ENCODE measurements around the gene ATAT1. TPM values are rescaled to one million over a fixed set of nuclear protein-coding genes. Genes with fewer than 3 reads are reported as not detected.

The ATAT1 gene
- total and polyA plus RNA-seq, 2 of the 13 experiments (the other 11 are each of a cell fraction or from before 2014, with no cell fraction given): 9.2 to 23.6 TPM

DNA sequence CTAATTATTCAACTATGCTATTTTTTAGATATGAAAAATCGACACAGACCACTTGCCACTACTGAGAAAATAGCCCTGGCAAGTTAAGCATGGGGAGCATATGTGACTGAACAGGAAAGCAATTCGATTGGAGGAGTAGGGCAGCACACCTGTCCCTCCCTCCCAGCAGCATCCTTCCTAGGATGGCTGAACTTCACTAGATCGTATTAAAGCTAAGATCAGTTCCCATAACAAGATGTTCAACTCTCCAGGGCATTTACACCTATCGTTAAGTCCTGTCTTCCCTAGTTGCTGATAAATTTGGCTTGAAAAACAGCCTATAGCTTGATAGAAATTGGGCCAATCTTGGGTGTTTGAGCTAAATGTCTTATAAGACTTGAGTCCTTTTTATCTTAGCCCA, 16.6 kb upstream of the ATAT1 start:
- POLR2A ChIA-PET: interaction anchor here (0.8 to 1.5 kb wide), 4 partner anchors 9 to 39 kb away, joined by 3 to 14 read pairs (median 6); partner anchors contain the start of gene ABCF1
- H3K9ac ChIP-seq (ENCODE audit: insufficient read depth, low read depth, low read length): no peak overlapping the region
- no peak overlapping the region for H2AFZ ChIP-seq (ENCODE audit: low read length)
- WGBS (ENCODE audit: low lambda C conversion rate): 94% methylated on average over 4 of the region's 4 CpGs
- DNase-seq (ENCODE audit: low spot score): no peak
- H3K27me3 ChIP-seq (ENCODE audit: control insufficient read depth in 1 of 2, insufficient read depth in 2 of 2, low read length in 2 of 2): no peaks in the 10 kb centered on the region
- H3K4me3 ChIP-seq (replicated peaks in 1 of 3; ENCODE audit: insufficient read depth in 1 of 3, low read depth in 2 of 3, low read length in 3 of 3): no peak overlapping the region
- H3K36me3 ChIP-seq (replicated peaks in 1 of 2; ENCODE audit: control insufficient read depth in 1 of 2, insufficient read depth in 2 of 2, low read length in 2 of 2): peaks cover 23 to 38% of the 10 kb centered on the region in 2 experiments
- no peak for ATAC-seq
- no peak for FAIRE-seq
- peaks cover 4% of the 10 kb centered on the region for H3K79me2 ChIP-seq (ENCODE audit: insufficient read depth, low read length)
- H3K4me1 ChIP-seq (ENCODE audit: insufficient read depth, low read length): peaks cover 22% of the 10 kb centered on the region
- in situ Hi-C loops (cut with HindIII; ENCODE audit: extremely low pct_ligation_motif_present, low pct_unique_long_range_greater_than_20kb): no loop called here
- H3K27ac ChIP-seq (ENCODE audit: extremely low read length, insufficient read depth, low read length): no peak overlapping the region
- intact Hi-C loops (cut with micrococcal nuclease; ENCODE audit: unreplicated experiment): no loop called here
- BruUV-seq (replicated peaks): no TSS peak
- no peak overlapping the region for H3K4me2 ChIP-seq (ENCODE audit: low read depth, low read length)
- CTCF ChIA-PET (ENCODE audit: low intra/inter-chr PET ratio, low total read pairs): no interaction called here
- peaks cover 5% of the 10 kb centered on the region for H4K20me1 ChIP-seq (ENCODE audit: insufficient read depth, low read length)
- no peaks in the 10 kb centered on the region for H3K9me3 ChIP-seq (ENCODE audit: low read length)
- TF ChIP-seq ZNF207 (IDR thresholded peaks at IDR 0.05; ENCODE audit: borderline replicate concordance) (no peak), ZNF572 (CRISPR knock-in tag; IDR thresholded peaks at IDR 0.05) (no peak), NFKB2 (CRISPR knock-in tag; IDR thresholded peaks at IDR 0.05; ENCODE audit: borderline replicate concordance) (no peak), NFE2L1 (CRISPR knock-in tag; IDR thresholded peaks at IDR 0.05; ENCODE audit: borderline replicate concordance) (no peak), ZFP41 (CRISPR knock-in tag; IDR thresholded peaks at IDR 0.05; ENCODE audit: borderline replicate concordance) (no peak), ZNF382 (CRISPR knock-in tag; IDR thresholded peaks at IDR 0.05; ENCODE audit: borderline replicate concordance) (no peak), FOXP4 (CRISPR knock-in tag; IDR thresholded peaks at IDR 0.05) (no peak), CSRNP2 (CRISPR knock-in tag; conservative IDR thresholded peaks at IDR 0.05; ENCODE audit: low read depth) (no peak), GLMP (CRISPR knock-in tag; IDR thresholded peaks at IDR 0.05; ENCODE audit: borderline replicate concordance) (no peak), ZNF264 (CRISPR knock-in tag; IDR thresholded peaks at IDR 0.05) (no peak), HMGXB4 (CRISPR knock-in tag; IDR thresholded peaks at IDR 0.05; ENCODE audit: borderline replicate concordance in 1 of 2, low read depth in 1 of 2) (no peak), NFRKB (IDR thresholded peaks at IDR 0.05) (no peak), FOXC1 (CRISPR knock-in tag; IDR thresholded peaks at IDR 0.05; ENCODE audit: borderline replicate concordance) (no peak), ZSCAN9 (CRISPR knock-in tag; IDR thresholded peaks at IDR 0.05; ENCODE audit: borderline replicate concordance) (no peak), POLR2AphosphoS2 (IDR thresholded peaks at IDR 0.05; ENCODE audit: low read depth, low read length) (no peak)
